Esophagus squamous epithelium (tissue), 5 donors: Measurements from ENCODE around the gene OSBPL10. TPM values are rescaled to one million over a fixed set of nuclear protein-coding genes. Genes with fewer than 3 reads are reported as not detected.

Experiments used
- DNase-seq: peaks from one replicate; lab custom pipeline; 2025; lab: John Stamatoyannopoulos, UW
- H3K27ac ChIP-seq, 4 donors: fragments of 200-600 bp; sonication (generic); one replicate each; pipeline ENCODE4 v1.5.1; 2016 to 2019; ENCODE audit warnings: mild to moderate bottlenecking in 1 of 4
- H3K27me3 ChIP-seq, 4 donors: fragments of 200-600 bp; sonication (generic); 1 replicate in 3 of 4; 2 replicates in 1 of 4; pipeline versions ENCODE4 v1.5.1 to v1.6.0; 2017 to 2021; ENCODE audit warnings: antibody characterized with exemption in 1 of 4
- H3K36me3 ChIP-seq, 3 donors: fragments of 200-600 bp; sonication (generic); one replicate each; pipeline ENCODE4 v1.5.1; 2016 to 2019
- H3K4me1 ChIP-seq, 3 donors: fragments of 200-600 bp; sonication (generic); one replicate each; pipeline ENCODE4 v1.5.1; 2017 to 2019
- H3K4me3 ChIP-seq, 4 donors: fragments of 200-600 bp; sonication (generic); 1 replicate in 3 of 4; 2 replicates in 1 of 4; pipeline ENCODE4 v1.5.1; 2016 to 2019; ENCODE audit warnings: mild to moderate bottlenecking in 2 of 4, moderate library complexity in 1 of 4
- H3K9me3 ChIP-seq, 3 donors: fragments of 200-600 bp; sonication (generic); one replicate each; pipeline ENCODE4 v1.5.1; 2016 to 2019
- CTCF ChIP-seq, 6 experiments: fragments of 450-650 bp in 4 of 6; fragments of 200-600 bp in 2 of 6; sonication (generic) in 2 of 6; IDR thresholded peaks; one replicate each; pipeline ENCODE4 v1.5.1; 2016 to 2019; ENCODE audit warnings: antibody characterized with exemption in 6 of 6, mild to moderate bottlenecking in 4 of 6, moderate library complexity in 4 of 6
- POLR2A ChIP-seq, 4 donors: fragments of 450-650 bp; IDR thresholded peaks; one replicate each; pipeline ENCODE4 v1.6.1; 2017; ENCODE audit warnings: antibody characterized with exemption in 4 of 4, mild to moderate bottlenecking in 4 of 4, moderate library complexity in 3 of 4
- WGBS, 2 donors: methylation state at CpG; one replicate each; pipeline ENCODE4 v1.1.5; 2018; 5-methylcytosine and 5-hydroxymethylcytosine counted together
- intact Hi-C: fragments of 100-400 bp; cut with DNase I; formaldehyde crosslinking; loops from one replicate; pipeline ENCODE4 v1.15.0; 2022
- total RNA-seq, 4 donors: library from RNA; depleted of rRNA; stranded (reverse); fragments of >200 nt; gene quantifications; one replicate each; pipeline ENCODE4 v1.1.0, GENCODE V29; 2016
- donor health status: DM: yes; HTN: yes; CAD: no.

OSBPL10 gene
- total RNA-seq, 4 donors from 2014 or later: 13.8 to 65.3 (median 41.0) TPM

GRCh38 chr3:31687020-31687802 lies 293.9 kb downstream of the OSBPL10 start:
- DNase-seq: no peak
- 82 to 85% methylated on average over 6 of the region's 6 CpGs for WGBS, 2 donors
- Histone ChIP-seq H3K4me3 (no peak overlapping the region), H3K27me3 (no peaks in the 10 kb centered on the region), H3K36me3 (peaks cover 0 to 33% (median 0%) of the 10 kb centered on the region in 3 donors), H3K4me1 (peaks cover 0 to 14% (median 0%) of the 10 kb centered on the region in 3 donors), H3K27ac (no peak overlapping the region), H3K9me3 (no peaks in the 10 kb centered on the region)
- TF ChIP-seq POLR2A (IDR thresholded peaks at IDR 0.05) (no peak), CTCF (IDR thresholded peaks at IDR 0.05) (no peak)
- intact Hi-C loops: no loop called here

GRCh38 chr3:31680072-31680870 lies 300.8 kb downstream of the OSBPL10 start:
- no peak overlapping the region for H3K4me3 ChIP-seq
- WGBS, 2 donors: 91 to 93% methylated on average over 6 to 8 of the region's 10 CpGs
- no peaks in the 10 kb centered on the region for H3K9me3 ChIP-seq
- H3K36me3 ChIP-seq: peaks cover 0 to 28% (median 4%) of the 10 kb centered on the region in 3 donors
- no peak overlapping the region for H3K27ac ChIP-seq
- no peak for DNase-seq
- TF ChIP-seq POLR2A (IDR thresholded peaks at IDR 0.05): no peak
- TF ChIP-seq CTCF (IDR thresholded peaks at IDR 0.05): no peak
- intact Hi-C loops: no loop called here
- no peaks in the 10 kb centered on the region for H3K27me3 ChIP-seq
- H3K4me1 ChIP-seq: peaks cover 0 to 27% (median 4%) of the 10 kb centered on the region in 3 donors

DNA sequence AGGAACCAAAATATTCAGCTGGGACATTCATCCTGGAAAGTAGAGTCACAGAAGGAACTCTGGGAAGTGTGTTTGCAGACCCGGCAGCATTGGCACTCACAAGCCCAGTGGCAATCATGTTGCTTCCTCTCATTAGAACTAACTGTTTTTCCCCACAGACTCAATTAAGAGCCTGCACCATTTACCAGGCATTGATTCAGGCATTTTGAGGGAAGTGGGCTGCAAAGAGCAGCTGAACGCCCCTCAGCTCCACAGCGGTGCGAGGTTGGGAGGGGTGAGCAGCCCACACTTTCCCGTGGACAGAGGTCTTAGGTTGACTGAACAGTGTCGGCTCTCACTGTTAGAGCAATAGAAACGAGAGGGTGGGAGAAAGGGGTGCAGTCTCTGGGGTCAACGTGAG lies 304.5 kb downstream of the OSBPL10 start:
- Histone ChIP-seq H3K27ac (no peak overlapping the region), H3K4me1 (peaks cover 0 to 13% (median 4%) of the 10 kb centered on the region in 3 donors), H3K4me3 (no peak overlapping the region), H3K9me3 (no peaks in the 10 kb centered on the region), H3K36me3 (peaks cover 0 to 5% (median 4%) of the 10 kb centered on the region in 3 donors), H3K27me3 (no peaks in the 10 kb centered on the region)
- no peak for TF ChIP-seq POLR2A (IDR thresholded peaks at IDR 0.05)
- TF ChIP-seq CTCF (IDR thresholded peaks at IDR 0.05): no peak
- intact Hi-C loops: no loop called here
- 79 to 82% methylated on average over 8 of the region's 8 CpGs for WGBS, 2 donors
- no peak for DNase-seq

GRCh38 chr3:31673950-31674349 lies 307.1 kb downstream of the OSBPL10 start:
- no peaks in the 10 kb centered on the region for H3K9me3 ChIP-seq
- TF ChIP-seq POLR2A (IDR thresholded peaks at IDR 0.05) (no peak), CTCF (IDR thresholded peaks at IDR 0.05) (no peak)
- DNase-seq: no peak
- no peaks in the 10 kb centered on the region for H3K27me3 ChIP-seq
- peaks cover 0 to 23% (median 4%) of the 10 kb centered on the region in 3 donors for H3K36me3 ChIP-seq
- intact Hi-C loops: no loop called here
- no peak overlapping the region for H3K27ac ChIP-seq
- no peak overlapping the region for H3K4me3 ChIP-seq
- 88 to 100% methylated on average over 1 of the region's 1 CpG for WGBS, 2 donors
- H3K4me1 ChIP-seq: peaks cover 0 to 10% (median 4%) of the 10 kb centered on the region in 3 donors

DNA sequence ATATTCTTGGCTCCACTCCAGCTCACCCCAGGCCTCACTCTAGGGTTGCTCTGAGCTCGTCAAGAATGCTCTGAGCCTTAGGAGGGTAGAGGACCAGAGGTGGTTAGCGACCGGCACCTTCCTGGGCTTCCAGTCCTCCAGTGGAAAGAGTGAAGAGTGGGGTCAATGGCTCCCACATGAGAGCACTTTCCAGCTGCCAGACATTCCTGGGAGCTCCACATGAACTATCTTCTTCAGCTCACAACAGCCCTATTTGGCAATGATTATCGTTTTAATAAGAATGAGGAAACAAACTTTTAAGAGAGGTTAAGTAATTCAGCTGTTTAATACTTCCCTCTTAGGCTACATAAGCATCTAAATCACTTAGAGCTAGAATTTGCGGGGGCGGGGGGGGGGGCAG lies 309.1 kb downstream of the OSBPL10 start:
- no peaks in the 10 kb centered on the region for H3K4me1 ChIP-seq
- no peak overlapping the region for H3K4me3 ChIP-seq
- WGBS, 2 donors: 41 to 49% methylated on average over 3 to 6 of the region's 6 CpGs
- DNase-seq: no peak
- no peaks in the 10 kb centered on the region for H3K9me3 ChIP-seq
- H3K27ac ChIP-seq: no peak overlapping the region
- H3K27me3 ChIP-seq: no peaks in the 10 kb centered on the region
- intact Hi-C loops: no loop called here
- TF ChIP-seq POLR2A (IDR thresholded peaks at IDR 0.05): no peak
- TF ChIP-seq CTCF (IDR thresholded peaks at IDR 0.05): no peak
- H3K36me3 ChIP-seq: peaks cover 0 to 32% (median 0%) of the 10 kb centered on the region in 3 donors
